NK-92 treated with Interleukin-12 subunit alpha and Interleukin-12 subunit beta, amount 100 ng/mL, for 24 hours (cell line): ENCODE measurements around the gene LIMCH1.

ENCODE experiments used
- DNase-seq: peaks from one replicate; lab custom pipeline; 2025; lab: John Stamatoyannopoulos, UW

The LIMCH1 gene

GRCh38 chr4:41561244-41561643 lies 23.3 kb downstream of the LIMCH1 start:
- no peak for DNase-seq

GRCh38 chr4:41567186-41567585 lies 29.2 kb downstream of the LIMCH1 start:
- DNase-seq: no peak

GRCh38 chr4:41568363-41568762 lies 30.4 kb downstream of the LIMCH1 start:
- no peak for DNase-seq

DNA sequence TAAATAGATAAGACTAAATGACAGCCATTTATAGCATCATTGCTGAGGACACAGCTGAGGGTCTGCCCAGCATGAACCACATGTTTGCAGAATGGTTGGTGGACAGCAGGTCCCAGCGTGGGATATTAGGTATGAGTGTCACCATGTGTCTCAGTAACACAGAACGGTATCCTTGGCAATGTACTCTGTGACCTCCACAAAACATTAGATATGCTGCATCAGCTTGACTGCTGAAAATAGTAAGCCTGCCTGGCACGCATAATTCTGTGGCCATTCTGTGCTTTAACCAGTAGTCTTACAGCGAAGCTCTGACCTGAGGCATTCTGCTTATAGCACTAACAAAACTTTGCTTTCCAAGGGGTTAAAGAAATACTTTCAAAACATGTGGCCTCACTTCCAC lies 32.0 kb downstream of the LIMCH1 start:
- no peak for DNase-seq

GRCh38 chr4:41571422-41571821 lies 33.5 kb downstream of the LIMCH1 start:
- no peak for DNase-seq

- no peak for DNase-seq
These were observed 34.6 kb downstream of the LIMCH1 start for GRCh38 chr4:41572516-41572915.

DNA sequence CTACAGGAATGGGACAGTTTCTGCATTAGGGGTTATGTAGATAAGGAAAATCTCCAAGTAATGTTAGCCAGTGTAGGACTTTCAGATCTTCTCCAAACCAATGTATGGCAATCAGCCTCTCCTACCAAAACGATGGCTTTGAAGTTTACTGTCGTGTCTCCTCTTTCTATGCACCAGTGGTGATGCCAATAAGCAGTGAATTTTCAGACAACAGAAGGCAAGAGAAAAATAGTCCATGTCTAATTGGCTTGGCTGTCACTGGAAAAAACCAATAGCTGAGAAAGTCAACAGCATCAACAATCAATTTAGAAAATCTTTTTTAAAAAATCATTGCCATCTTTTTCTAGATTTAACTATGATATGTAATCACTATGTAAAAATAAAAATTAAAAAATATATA lies 35.0 kb downstream of the LIMCH1 start:
- no peak for DNase-seq

GRCh38 chr4:41573502-41574001 lies 35.6 kb downstream of the LIMCH1 start:
- no peak for DNase-seq

DNA sequence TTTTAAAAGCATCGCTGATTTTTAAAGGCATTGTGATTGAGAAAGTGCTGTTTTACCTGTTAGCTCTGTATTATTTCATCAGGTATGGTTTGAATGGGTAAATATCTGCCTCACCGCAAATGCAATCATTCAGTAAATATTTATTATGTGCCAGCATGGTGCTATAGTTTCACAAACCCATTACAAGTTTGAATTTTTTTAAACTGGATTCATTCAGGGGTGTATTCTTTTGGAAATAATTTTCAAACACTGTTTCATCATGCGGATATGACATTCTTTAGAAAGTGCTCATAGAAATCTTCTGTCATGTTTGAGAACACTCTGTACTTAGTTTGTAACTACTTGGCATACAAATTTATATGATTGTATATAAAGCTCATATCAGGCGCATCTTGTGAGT lies 37.2 kb downstream of the LIMCH1 start:
- no peak for DNase-seq

GRCh38 chr4:41575665-41576064 lies 37.7 kb downstream of the LIMCH1 start:
- no peak for DNase-seq

DNA sequence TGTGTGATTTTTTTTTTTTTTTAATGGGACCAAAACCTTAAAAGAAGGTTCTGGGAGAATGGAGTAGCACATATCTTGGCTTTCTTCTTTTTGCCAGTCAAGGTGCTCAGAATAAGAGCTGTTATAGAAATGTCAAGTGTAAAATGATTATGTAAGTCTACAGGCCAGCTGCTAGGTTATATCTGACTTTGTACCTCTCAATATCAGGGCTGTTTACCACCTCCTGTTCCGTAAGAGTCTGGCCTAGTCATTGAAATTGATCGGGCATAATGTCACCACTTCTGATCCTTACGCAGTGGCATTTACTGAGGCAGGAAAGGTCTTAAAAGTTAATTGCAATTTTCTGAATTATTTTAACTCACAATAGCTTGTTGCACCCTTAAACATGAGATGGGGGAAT lies 41.1 kb downstream of the LIMCH1 start:
- DNase-seq: no peak

DNA sequence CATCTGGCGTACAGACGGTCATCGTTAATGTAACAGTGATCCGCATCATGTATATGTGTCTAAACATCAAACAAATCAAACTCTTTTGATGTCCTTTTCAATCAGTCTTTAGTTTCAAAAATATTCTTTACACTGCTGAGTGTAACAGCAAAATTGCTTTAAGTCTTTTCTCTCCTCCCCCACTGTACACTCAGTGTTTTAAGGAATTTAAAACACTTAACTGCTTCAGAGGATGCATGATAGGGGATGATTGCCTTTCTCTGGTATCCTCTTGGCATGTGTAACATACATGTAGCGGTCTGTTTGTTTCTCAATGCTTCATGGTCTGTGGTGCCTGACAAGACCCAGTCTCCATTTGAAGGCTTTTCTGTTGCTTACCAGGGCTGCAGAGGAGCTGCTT lies 41.6 kb downstream of the LIMCH1 start:
- no peak for DNase-seq

DNA sequence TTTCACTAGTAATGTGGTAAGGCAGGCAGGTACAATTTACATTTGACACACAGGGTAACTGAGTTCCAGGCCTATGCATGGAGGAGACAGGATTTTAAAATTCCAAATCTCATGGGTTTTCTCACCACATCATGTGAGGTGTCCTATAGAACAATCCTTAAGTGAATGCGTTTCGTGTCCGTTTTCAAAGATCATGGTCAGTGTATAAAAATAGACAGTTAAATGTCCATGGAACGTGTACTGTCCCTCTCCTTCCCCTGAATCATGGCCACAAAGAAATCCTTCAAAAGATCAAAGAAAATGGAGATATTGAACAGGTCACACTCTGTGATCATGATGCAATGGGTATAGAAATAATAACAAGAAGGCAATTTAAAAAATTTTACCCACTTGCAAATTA lies 42.0 kb downstream of the LIMCH1 start:
- no peak for DNase-seq

DNA sequence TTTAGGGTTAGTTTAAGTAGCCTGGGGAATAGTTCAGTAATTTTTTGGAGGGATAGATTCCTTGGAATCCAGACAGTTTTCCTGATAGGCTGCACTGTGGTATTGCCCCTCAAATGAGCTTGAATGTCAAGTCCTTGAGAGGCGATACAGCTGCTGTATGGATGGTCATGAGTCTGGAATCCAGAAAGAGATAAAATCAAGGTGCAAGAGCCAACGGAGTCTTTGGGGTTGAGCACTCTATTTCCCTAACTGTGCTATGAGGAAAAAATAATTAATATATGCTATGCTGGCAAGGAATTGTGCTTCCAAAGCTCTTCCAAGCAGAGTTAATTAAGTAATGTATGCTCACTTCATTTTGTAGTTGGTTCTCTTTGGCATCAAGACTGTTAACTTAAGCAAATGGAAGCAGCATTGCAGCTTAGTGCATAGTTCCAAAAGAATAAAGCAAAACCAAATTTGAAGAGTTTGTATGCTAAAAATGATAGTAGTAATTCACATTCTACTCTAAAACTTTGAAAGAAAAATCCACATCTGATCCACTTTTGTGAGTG lies 48.8 kb downstream of the LIMCH1 start:
- DNase-seq: no peak

DNA sequence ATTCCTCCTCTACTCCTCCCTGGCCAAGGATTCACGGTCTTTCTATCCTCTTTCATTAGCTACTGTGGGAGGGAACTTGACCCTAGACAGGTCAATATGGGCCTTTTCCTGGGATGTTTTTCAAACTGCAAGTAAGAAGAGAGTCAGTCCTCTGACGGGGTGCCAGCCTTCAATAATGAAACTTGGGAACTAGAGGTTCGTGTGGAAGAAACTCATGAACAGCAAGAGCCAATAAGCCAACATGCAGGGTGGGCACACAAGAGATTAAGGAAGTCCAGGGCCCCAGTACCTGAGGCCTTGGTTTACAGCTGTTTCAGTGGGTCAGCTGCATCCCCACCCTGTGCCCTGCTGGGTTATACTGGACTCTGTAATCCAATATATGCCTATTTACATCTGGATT lies 49.3 kb downstream of the LIMCH1 start:
- no peak for DNase-seq

DNA sequence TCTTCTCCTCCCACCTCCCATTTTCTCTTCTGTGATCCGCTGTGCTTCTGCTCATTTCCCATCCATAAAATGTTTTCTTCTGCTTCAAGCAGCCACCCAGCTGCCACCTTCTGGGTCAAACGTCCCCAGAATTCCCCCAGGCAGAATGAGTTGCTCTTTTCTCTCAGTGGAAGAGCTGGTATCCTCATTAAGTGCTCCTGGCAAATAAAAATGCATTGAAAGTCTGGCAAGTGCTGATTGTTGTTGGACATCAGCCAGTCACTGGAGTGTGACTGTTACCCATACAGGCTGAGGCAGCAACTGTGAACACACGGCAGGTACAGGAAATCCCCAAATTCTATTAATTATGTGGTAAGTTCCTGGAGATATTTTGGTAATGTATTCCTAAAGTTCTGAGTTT lies 52.6 kb downstream of the LIMCH1 start:
- DNase-seq: no peak

DNA sequence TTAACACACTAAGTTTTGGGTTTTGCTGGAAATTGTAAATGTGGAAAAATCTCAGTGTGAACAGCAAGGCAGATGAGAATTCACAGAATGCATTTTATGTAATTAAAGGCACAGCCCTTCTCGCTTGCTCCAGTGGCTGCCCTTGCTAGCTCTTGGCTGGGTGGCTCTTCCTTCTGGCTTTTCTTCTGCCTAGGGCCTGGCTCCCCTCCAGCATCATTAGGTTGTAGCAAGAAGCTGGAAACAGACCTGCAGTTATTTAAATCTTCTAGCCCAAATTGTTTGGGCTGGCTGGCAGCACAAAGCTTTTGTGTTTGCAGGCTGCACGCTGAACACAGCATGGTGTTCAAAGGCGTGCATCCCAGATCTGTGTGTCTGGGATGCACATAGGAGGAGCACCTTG lies 56.5 kb downstream of the LIMCH1 start:
- no peak for DNase-seq

DNA sequence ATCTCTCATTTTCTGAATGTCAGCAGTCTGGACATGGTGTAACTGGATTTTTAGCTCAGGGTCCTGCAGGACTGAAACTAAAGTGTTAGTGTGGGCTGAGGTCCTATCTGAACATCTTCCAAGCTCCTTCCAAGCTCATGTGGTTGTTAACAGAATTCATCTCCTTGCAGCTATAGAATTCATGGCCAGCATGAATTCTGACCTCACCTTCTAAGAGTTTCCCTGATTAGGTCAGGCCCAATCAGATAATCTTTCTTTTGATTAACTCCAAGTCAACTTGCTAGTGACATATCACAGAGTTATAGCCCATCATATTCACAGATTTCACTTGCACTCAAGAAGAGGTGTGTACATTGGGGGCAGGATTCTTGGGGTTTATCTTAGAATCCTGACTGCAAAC lies 59.5 kb downstream of the LIMCH1 start:
- no peak for DNase-seq

DNA sequence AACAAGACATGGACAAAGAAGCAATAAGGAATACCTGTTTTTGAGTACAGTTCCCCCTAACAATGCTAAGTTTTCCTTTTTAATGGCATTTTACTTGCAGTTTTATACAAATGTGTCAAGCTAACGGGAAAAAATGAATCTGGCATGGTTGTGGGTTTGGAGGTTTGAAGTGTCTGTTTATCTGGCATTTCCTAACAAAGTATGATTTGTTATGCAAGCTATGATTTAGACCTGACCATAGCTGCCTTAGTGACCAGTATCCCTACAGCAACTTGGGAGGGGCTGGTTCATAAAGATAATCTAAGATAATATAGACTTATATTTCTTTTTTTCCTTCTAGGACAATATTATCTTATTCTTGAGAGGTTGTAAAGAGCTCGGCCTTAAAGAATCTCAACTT lies 60.6 kb downstream of the LIMCH1 start:
- DNase-seq: no peak

GRCh38 chr4:41599192-41599786 lies 61.3 kb downstream of the LIMCH1 start:
- DNase-seq: no peak

DNA sequence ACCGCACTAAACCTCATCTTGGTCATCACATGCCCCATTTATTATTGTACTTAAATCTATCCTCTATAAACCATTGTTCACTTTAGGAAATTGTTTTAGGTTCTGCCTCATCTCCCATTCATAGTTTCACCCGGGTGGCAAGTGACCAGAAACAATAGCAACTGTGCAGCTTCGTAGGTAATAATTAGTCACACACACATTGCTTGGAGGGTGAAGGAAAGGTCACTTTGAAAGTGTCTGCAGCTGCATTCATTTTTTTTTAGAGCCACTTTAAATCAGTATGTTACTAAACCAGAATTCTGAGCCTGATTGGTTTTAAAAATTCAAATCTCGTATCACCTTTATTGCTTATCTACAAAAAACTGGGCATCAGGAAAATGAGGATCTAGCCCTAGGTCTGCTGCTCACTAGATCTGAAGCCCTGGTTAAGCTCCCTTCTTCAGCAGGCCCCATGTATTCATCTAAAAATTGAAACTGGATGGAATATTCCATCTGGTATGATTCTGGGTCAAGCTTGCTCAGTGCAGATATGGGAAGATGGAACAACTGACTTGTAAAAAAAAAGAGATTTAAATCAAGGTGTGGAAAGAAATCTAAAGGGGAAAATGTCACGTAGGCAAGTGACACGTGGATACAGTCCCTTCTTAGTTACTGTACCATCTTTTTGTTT lies 62.4 kb downstream of the LIMCH1 start:
- no peak for DNase-seq

DNA sequence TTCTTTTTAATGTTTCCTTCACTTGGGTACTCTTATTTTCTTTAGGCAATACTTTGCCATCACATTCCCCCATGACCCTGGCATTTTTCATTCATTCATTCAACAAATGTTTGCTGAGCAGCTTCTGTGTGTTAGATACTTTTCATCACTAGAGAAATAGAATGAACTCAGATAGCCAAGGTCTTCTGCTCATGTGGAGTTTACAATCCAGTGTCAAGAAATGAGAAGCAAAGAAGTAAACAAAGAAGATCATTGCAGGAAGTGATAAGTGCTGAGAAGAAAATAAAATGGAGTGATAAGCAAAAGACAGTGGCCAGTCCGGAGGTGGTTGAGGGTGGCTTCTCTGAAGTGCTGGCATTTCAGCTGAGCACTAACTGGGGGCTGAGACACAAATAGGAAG lies 63.1 kb downstream of the LIMCH1 start:
- no peak for DNase-seq

DNA sequence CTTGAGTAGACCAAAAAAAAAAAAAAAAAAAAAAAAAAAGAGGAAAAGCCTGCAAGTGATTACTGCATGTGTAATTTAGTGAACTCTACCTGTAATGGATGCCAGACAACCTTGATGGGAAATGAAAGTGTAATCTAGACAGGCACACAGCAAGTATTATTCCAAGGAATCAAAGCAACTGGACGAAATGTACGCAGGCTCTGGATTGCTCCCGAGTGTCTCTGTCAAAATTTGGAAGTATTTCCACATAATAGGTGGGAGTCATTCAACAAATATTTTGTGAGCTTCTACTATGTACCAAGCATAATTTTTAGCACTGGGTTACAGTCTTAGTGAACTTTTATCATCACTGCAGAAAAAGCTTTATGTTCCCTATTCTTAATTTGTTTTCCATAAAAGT lies 64.2 kb downstream of the LIMCH1 start:
- no peak for DNase-seq
